T-helper 22 cell (primary cell): ENCODE results near the gene RMC1.
"Not testable (repeated sequence)": the region's sequence is repeated elsewhere in the genome, so short reads cannot be mapped to it uniquely, and the experiment has no call there.

ENCODE experiments used
- DNase-seq: peaks from one replicate; pipeline ENCODE4 v3.0.0-alpha.2; 2020; ENCODE audit warnings: low read depth

RMC1 gene

DNA sequence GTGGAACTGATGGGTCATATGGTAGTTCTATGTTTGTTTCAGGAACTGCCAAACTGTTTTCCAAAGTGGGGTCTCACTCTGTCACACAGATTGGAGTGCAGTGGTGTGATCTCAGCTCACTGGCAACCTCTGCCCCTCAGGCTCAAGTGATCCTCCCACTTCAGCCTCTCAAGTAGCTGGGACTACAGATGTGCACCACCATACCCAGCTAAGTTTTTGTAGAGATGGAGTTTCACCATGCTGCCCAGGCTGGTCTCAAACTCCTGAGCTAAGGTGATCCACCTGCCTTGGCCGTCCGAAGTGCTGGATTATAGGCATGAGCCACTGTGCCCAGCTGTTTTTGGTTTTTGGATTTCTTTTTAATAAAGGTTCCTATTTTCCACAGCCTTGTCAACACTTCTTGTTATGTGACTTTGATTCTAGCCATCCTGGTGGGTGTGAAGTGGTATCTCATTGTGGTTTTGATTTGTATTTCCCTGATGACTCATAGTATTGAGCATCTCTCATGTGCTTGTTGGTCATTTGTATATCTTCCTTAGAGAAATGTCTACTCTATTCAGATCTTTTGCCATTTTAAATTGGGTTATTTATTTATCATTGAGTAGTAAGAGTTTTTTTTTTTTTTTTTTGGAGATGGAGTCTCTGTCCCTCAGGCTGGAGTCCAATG lies 60.2 kb downstream of the RMC1 start:
- no peak for DNase-seq

DNA sequence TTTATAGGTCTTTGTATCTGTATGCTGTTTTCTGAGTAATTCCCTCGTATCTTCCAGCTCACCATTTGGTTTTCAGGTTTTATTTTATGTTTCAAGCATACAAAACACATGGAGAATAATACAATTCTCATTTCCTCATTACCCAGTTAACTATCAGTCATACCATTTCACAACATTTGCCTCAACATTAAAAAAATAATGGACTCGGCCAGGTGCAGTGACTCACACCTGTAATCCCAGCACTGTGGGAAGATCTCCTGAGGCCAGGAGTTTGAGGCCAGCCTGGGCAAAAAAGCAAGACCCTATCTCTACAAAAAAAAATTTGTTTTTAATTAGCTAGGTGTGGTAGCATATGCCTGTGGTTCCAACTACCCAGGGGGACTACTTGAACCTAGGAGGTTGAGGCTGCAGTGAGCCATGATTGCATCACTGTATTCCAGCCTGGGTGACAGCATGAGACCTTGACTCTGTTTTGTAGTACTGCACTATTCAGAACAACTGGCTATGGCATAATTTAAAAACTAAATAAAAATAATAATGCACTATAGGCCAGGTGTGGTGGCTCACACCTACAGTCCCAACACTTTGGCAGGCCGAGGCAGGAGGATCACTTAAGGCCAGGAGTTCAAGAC lies 62.7 kb downstream of the RMC1 start:
- DNase-seq, result no peak

DNA sequence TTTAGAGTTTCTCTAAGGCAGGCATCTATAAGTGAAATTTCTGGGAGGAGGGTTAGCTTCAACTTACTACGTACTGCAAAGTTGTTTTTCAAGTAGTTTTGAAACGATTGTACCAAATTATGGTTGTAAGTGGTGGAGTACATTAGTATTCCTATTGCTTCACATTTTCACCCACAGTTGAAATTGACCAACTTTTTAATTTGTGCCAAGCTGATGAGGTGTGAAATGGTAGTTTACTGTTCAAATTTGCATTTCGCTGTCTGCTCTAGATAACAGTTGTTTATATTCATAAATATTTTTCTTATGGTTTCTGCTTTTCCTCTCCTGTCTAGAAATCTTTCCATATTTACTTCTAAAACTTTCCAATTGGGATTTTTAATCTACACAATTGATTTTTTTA lies 64.4 kb downstream of the RMC1 start:
- DNase-seq, result no peak

DNA sequence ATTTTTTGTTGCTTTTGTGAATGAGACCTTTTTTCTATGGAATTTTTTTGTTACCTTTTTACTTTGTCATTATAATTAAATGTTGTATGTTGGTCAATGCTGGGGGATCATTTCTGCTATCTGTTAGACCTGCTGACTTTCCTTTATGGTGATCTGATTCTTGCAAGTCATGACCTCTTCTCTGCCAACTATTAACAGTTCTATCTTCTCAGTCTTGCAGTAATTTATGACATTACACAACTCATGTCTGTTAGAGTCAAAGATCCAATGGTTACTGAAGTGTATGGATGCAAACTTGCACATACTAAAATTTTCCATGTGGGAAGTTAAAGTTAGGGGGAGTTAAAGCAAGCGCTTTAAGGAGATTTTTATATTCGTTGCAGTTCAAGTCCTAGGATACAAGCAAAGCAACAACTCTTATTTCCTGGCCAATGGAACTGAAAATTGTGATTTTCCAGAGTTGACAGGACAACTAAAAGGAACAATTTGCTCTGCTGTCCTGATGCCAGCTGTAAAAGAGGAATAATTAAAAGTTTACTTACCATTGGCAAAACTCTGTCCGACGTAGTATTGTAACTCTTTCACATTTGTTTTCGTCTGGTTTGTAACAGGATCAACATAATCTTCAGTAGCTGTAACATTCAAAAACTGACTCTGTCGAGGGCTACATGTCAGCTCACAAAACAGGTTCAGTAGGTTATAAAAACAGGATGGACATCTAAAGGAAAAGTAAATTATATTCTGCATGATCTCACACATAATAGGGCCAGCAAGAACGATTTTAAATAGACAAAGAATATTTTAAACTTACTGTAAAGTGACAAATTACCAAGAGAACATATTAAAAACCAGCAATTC lies 65.2 kb downstream of the RMC1 start:
- no peak for DNase-seq

DNA sequence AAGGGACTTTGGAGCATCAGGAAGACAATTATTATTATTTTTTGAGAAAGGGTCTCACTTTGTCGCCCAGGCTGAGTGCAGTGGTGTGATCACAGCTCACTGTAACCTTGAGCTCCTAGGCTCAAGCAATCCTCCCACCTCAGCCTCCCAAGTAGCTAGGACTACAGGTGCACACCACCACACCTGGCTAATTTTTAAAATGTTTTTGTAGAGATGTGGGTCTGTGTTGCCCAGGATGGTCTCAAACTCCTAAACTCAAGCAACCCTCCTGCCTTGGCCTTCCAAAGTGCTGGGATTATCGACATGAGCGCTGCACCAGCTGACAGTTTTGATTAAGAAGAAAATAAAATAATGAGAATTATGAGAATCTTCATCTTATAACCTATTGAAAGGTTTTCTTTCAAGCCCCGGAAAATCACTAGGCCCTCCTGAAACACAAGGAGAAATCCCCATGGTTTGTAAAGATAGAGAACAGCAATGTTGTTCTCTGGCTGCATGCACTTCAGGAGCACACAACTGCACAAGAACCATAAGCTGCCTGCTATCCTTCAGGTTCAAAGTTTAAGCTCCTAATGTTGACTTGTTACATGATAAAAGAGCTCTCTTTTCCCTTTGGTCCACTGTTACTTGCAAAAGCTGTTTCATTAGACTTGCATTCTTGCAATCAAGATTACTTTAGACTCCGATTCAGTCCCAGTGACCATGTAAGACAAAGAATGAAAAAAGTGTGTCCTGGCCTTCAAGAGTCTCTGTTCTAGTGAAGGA lies 66.2 kb downstream of the RMC1 start:
- no peak for DNase-seq

DNA sequence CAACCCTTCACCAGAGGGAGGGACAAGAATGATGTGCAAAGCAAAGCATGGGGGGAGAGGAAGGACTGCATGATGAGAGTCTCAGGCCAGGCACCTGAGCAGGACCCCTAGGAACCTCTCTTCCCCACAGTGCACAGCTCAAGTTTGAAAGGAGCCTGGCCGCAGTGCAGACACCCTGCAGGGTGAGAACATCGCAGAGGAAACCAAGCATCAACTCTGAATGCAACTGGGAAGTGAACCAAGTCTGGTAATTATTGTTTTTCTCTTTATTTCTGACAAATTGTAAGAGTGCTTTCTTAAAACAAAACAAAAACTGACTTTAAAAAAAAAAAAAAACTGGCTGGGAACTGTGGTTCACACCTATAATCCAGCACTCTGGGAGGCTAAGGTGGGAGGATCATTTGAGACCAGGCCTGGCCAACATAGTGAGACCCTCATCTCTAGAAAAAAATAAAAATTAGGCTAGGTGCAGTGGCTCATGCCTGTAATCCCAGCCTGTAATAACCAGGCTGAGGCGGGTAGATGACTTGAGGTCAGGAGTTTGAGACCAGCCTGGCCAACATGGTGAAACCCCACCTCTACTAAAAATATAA lies 67.7 kb downstream of the RMC1 start:
- no peak for DNase-seq

DNA sequence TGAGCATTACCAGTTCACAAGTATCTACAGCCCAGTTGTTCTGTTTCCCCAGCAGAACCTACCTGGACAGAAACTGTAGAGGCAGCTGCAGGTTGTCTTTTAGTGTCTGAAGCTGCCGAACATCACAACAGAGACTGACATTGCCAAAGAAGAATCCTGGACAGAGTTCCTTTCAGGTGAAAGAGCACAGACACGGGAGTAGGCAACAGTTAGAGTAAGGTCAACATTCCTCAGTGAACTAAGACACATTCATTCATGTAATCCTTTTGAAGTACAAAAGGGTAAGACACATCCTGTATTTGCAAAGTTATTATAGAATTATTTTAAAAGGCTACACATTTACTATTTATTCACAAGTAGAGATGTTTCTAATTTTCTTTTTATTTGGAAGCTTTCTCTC lies 68.7 kb downstream of the RMC1 start:
- DNase-seq, result no peak

DNA sequence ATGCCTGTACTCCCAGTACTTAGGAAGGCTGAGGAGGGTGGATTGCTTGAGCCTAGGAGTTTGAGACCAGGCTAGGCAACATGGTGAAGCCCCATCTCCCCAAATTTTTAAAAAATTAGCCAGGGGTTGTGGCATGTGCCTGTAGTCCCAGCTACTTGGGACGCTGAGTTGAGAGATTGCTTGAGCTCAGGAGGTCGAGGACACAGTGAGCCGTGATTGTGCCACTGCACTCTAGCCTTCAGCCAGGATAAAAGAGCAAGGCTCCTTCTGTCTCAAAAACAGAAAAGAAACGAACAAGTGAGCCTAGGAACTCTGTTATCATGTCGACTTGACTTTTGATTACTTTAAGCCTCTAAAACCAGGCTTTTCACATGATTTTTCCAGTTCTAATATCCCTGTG lies 69.3 kb downstream of the RMC1 start:
- DNase-seq, result no peak

DNA sequence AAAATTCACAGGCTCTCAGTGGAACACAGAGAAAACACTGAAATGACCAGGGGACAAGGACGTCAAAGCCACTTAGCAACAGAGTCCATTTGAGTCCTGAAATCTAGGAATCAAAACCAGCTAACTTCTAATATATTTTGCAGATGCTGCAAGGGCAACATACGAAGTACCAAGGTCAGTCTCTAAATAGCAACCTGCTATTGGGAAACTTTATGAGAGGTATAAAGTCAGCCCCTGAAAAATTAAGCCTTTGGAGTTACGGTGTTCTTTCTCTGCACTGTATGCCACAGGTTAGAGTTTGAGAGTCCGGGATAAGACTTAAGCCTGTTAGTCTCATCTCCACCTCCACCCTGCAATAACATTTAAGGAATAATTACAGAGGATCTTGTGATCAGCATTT lies 69.7 kb downstream of the RMC1 start:
- no peak for DNase-seq

DNA sequence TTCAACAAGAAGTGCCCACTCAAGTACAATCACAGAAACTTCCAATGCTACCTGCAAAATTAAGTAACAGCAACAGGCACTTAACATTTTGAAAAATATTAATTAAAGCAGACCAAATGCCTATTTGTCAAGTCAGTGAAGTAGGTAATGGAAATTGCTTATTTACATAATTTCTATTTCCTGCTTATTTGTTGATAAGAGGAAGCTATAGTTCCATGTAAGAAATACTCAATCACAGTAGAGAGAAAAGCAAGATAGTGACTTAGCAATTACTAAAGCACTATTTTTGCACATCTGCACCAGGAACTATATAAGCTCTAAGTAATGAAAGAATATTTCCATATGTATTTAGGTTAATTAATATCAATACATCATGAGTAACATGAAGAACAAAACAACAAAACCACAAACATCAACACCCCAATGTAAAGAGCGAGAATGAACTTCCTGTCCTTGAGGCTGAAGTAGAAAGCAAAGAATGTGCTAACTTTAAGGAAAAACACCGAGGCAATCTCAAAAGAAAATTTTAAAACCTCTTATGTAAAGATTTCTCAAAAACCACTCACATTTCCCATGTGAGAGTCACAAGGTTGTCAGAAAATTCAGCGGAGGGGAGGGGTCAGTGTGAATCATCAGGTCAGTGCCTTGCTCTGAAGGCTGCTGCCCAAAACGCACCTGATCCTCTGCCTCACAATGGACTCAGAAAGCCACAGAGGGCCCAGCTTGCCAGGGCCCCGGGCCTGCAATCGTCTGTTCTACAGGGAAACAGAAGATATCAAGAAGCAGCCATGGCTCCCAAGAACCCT lies 70.5 kb downstream of the RMC1 start:
- DNase-seq, result peak; percentile 30

DNA sequence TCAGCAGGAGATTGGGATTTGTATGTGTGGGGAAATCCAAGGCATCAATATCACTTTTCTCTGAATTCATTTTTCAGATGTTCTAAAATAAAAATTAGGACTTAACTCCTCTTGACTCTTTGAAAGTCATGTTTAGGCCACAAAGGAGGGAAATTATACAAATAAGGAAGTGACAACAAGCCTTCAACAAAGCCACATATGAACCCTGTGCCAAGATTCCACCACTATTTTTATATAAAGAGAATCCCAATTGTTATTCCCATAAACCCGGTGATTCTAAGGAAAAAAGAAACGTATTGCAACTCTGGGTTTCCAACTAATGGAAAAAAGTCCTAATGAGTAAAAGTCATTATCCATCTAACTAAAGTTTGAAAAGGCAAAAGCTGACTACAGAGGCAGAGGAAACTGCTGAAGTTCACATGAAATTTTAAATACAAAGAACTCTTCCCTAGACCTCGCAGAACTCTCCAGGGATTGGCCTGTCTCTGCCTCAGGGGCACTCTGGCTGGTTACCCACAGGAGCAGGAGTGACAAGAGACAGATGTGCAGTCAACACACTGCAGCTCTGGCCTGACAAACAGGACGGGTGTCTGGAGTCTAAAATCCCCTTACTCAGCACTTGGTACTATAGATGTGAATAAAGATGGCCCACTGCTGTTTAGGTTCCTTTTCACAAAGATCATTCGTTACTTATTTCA lies 71.4 kb downstream of the RMC1 start:
- no peak for DNase-seq

DNA sequence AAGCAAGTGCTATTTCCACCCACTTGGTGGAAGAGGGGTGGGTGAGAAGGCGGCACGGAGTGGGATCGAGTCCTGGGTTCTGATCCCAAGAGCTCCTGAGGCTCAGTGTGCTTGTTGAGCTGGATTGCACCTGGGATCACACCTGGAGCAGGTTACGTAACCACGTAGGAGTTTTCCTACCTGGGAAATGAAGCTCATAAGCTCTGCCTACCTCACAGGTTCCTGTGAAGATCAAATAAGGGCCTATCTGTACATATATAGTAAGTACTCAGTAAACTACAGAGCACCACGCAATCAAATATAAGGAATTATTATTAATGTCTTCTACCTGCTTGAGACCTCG lies 72.0 kb downstream of the RMC1 start:
- DNase-seq, result no peak

DNA sequence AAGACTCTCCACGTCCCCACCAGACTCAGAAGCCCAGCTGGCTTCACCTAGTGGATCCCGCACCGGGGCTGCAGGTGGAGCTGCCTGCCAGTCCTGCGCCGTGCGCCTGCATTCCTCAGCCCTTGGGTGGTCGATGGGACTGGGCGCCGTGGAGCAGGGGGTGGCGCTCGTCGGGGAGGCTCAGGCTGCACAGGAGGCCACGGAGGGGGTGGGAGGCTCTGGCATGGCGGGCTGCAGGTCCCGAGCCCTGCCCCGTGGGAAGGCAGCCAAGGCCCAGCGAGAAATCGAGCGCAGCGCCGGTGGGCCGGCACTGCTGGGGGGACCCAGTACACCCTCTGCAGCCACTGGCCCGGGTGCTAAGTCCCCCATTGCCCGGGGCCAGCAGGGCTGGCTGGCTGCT lies 74.2 kb downstream of the RMC1 start:
- not testable (repeated sequence) for DNase-seq

DNA sequence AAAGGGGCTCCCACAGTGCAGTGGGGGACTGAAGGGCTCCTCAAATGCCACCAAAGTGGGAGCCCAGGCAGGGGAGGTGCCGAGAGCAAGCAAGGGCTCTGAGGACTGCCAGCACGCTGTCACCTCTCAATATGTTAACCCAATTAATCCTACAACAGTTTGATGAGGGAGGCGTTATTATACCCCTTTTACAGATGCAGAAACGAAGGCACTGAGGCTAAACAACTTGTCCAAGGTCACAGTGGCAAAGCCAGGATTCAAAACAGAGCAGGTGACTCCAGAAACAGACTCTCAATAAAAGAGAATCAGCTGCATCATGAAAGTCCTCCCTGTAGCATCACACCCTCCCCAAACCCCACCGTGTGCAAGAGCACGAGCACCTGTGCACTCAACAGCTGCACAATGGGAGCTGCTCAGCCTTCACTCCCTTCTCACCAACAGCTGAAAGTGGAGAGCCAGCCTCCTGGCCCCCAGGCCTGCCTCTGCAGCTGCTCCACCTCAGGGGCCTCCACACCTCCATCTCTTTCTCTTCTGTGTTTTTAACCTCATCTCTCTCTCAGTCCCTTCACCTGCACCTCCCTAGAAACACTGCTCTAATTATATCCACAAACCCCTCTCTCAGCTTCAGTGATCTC lies 74.9 kb downstream of the RMC1 start:
- DNase-seq, result no peak

DNA sequence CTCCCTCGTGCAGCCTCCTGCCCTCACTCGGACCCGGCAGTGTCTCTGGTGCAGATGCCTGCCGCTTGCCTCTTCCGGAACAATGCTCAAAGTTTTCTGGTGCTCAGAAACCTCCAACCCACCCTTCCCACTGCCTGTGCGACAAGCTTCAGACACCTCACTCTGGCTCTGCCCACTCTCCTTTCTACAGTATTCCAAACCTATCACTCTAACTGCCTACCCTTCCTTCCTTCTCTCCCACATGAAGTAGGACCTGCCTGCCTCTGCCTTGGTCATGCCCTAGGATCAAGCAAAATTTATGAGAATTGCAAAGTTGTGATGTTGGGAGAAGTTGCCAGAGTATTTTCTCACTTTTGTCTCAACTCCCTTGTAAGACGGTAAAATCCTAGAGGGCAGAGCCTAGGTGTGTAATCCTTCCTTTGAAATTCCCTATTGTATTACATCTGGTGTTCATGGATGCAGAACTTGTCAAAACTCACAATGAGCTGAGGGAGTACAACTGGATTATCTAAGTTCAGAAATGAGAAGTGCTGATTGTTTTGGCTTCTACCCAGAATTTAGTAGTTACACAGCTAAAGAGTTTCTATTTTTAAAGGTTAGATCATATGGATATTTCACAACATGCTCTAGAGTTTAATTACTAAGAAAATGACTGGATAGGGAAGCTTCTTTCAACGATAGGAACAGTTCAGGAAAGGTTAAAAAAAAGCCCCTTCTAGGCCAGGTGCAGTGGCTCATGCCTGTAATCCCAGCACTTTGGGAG lies 75.8 kb downstream of the RMC1 start:
- no peak for DNase-seq

DNA sequence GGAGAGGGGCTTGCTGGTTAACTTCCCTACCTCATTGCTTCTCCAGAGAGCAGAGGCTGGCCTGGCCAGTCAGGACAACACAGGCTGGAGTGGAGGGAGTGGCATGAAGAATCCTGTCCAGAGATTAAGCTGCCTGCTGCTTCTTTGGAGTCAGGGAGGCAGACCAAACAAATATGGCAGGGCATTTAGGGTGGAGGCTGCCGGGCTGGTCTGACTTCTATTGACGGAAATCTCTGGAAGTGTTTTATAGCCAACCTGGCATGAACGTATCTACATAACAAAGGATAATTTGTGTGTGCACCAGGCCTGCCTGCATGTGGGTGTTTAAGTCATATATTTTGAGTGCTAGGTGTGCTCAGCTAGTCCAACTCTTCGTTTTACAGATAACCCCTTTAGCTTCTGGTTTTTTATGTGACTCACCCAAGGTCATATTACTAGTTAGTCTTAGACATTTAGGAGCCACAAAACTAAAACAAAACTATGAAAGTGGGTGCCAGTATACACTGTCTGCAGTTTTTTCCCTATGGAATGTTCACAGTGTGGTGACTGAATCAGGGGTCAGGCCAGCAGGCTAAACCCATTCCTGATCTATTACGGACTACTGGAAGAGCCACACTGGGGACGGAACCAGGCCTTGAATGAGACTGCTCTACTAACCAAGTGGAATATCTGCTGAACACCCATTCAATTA lies 77.5 kb downstream of the RMC1 start:
- no peak for DNase-seq
